AG08395 (cell line): ENCODE results near the gene SEMA4D.

ENCODE experiments used
- DNase-seq: peaks from one replicate; pipeline ENCODE4 v3.0.0; 2012; ENCODE audit warnings: mixed read lengths, low spot score

The SEMA4D gene

GRCh38 chr9:89497978-89498851 is at the start of gene SEMA4D:
Gene SEMA4D (minus strand): TSS chr9:89498113. CDS start chr9:89405456, 92,657 bp downstream.
- DNase-seq: peak; percentile 49

GRCh38 chr9:89547000-89547399 is 49.1 kb upstream of the SEMA4D start:
- no peak for DNase-seq

GRCh38 chr9:89544279-89544661 is 46.4 kb upstream of the SEMA4D start:
- no peak for DNase-seq

GRCh38 chr9:89543621-89544278 is 45.8 kb upstream of the SEMA4D start:
- no peak for DNase-seq

- no peak for DNase-seq
Observed at GRCh38 chr9:89543111-89543510, 45.2 kb upstream of the SEMA4D start.

GRCh38 chr9:89542401-89543021 is 44.6 kb upstream of the SEMA4D start:
- no peak for DNase-seq

- no peak for DNase-seq
Observed at GRCh38 chr9:89541798-89542197, 43.9 kb upstream of the SEMA4D start.

- no peak for DNase-seq
Observed at GRCh38 chr9:89539374-89539773, 41.5 kb upstream of the SEMA4D start.

GRCh38 chr9:89538871-89539270 is 41.0 kb upstream of the SEMA4D start:
- no peak for DNase-seq

GRCh38 chr9:89537166-89537565 is 39.3 kb upstream of the SEMA4D start:
- DNase-seq: no peak

- no peak for DNase-seq
Observed at GRCh38 chr9:89536600-89536999, 38.7 kb upstream of the SEMA4D start.

- DNase-seq: no peak
Observed at GRCh38 chr9:89536145-89536574, 38.2 kb upstream of the SEMA4D start.

GRCh38 chr9:89535461-89535860 is 37.5 kb upstream of the SEMA4D start:
- no peak for DNase-seq

- DNase-seq: no peak
Observed at GRCh38 chr9:89534515-89535287, 36.8 kb upstream of the SEMA4D start.

- no peak for DNase-seq
Observed at GRCh38 chr9:89533411-89534095, 35.6 kb upstream of the SEMA4D start.

GRCh38 chr9:89532944-89533343 is 35.0 kb upstream of the SEMA4D start:
- no peak for DNase-seq

- no peak for DNase-seq
Observed at GRCh38 chr9:89532478-89532877, 34.6 kb upstream of the SEMA4D start.

- no peak for DNase-seq
Observed at GRCh38 chr9:89531766-89532165, 33.9 kb upstream of the SEMA4D start.

- DNase-seq: no peak
Observed at GRCh38 chr9:89530726-89531125, 32.8 kb upstream of the SEMA4D start.

GRCh38 chr9:89529243-89530035 is 31.5 kb upstream of the SEMA4D start:
- no peak for DNase-seq

GRCh38 chr9:89528540-89528939 is 30.6 kb upstream of the SEMA4D start:
- DNase-seq: no peak
